ENCODE measurements around the gene SND1.

The SND1 gene

GRCh38 chr7:127873715-127874636 is 222.0 kb downstream of the SND1 start:
- peak; percentile 51 for FAIRE-seq
- no peak for DNase-seq (ENCODE audit: insufficient read length, low spot score)
- no peak for TF ChIP-seq CTCF (IDR thresholded peaks at IDR 0.05; ENCODE audit: insufficient read depth, missing control alignments)

GRCh38 chr7:127874951-127875608 is 223.1 kb downstream of the SND1 start:
- DNase-seq (ENCODE audit: insufficient read length, low spot score) (no peak), FAIRE-seq (no peak)
- no peak for TF ChIP-seq CTCF (IDR thresholded peaks at IDR 0.05; ENCODE audit: insufficient read depth, missing control alignments)

- DNase-seq (ENCODE audit: insufficient read length, low spot score) (no peak), FAIRE-seq (no peak)
- TF ChIP-seq CTCF (IDR thresholded peaks at IDR 0.05; ENCODE audit: insufficient read depth, missing control alignments): no peak
Observed at GRCh38 chr7:127876393-127876792, 224.4 kb downstream of the SND1 start.

DNA sequence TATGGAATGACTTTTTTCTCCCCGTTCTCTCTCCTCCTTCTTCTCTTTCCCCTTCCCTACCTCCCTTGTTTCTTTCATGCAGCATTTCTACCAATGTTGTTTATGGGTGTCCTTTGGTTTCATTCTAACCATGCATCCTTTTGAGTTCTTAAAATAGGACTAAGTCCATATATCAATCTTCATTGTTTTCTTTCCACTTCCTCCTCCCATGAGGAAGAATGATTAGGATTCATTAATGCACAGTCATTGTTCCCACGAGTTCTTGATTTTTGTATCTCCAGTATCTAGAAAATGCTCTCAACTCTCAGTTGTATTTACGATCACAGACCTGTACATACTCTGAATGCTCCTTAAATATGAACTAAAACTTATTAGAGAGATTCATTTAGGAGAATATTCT is 226.0 kb downstream of the SND1 start:
- FAIRE-seq (no peak), DNase-seq (ENCODE audit: insufficient read length, low spot score) (no peak)
- no peak for TF ChIP-seq CTCF (IDR thresholded peaks at IDR 0.05; ENCODE audit: insufficient read depth, missing control alignments)

DNA sequence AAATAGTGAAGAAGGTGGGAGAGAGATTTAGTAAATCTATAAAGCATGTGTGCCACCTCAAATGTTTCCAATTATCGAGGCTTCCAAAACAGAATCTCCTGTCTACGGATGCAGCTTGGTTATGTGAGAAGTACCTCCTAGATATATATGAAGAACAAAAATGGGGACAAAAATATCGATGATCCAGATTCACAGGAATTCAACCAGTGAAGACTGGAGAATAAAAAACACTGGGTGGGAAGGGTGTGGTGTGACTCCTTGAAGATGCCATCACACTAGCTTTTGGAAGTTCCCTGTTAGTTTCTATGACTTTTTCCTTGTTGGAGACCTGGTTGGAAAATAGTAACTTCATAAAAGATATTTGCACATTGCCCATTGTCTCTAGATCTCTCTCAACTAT is 226.8 kb downstream of the SND1 start:
- FAIRE-seq: no peak
- DNase-seq (ENCODE audit: insufficient read length, low spot score): no peak
- no peak for TF ChIP-seq CTCF (IDR thresholded peaks at IDR 0.05; ENCODE audit: insufficient read depth, missing control alignments)

DNA sequence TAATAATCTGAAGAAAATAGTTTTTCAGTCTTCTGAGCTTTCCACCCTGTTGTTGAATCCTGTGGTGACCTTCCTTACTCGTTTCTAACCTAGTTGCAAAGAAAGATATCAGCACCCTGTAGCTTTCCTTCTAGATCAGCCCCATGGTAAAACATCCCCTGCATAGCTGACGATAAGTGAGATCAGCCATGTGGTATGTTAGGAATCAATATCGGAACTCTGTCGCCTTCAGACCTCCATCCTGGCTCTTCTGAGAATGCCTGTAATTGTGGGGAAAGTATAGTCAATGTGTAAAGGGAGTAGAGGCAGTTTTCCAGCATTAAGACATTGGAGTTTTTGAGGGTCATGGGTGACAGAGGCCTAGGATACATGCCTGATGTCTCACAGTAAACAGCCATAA is 227.4 kb downstream of the SND1 start:
- TF ChIP-seq CTCF (IDR thresholded peaks at IDR 0.05; ENCODE audit: insufficient read depth, missing control alignments): no peak
- no peak for DNase-seq (ENCODE audit: insufficient read length, low spot score)
- FAIRE-seq: no peak

DNA sequence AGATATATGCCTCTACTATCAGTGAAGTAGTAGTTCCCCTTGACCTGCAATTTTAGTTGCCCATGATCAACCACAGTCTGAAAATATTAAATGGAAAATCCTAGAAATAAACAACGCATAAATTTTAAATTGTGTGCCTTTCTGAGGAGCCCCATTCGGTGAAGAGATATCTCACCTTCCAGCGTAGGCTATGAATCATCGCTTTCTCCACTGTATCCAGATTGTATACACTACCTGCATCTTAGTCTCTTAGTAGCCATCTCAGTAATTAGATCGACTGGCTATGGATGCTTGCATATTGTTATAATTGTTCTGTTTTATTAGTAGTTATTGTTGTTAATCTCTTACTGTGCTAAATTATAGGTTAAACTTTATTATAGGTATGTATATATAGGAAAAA is 227.9 kb downstream of the SND1 start:
- DNase-seq (ENCODE audit: insufficient read length, low spot score) (no peak), FAIRE-seq (no peak)
- no peak for TF ChIP-seq CTCF (IDR thresholded peaks at IDR 0.05; ENCODE audit: insufficient read depth, missing control alignments)

Data from D721Med (cell line).